GOT3 (cell line): ENCODE results near the gene CLEC7A.

Experiments used
- DNase-seq: peaks from one replicate; lab custom pipeline; 2025; ENCODE audit warnings: mixed read lengths; lab: John Stamatoyannopoulos, UW

CLEC7A gene

GRCh38 chr12:10140001-10140400 lies 10.0 kb upstream of the CLEC7A start:
- DNase-seq: no peak

- DNase-seq: no peak
Measured at GRCh38 chr12:10136637-10137205, 6.7 kb upstream of the CLEC7A start.

GRCh38 chr12:10135126-10135525 lies 5.1 kb upstream of the CLEC7A start:
- DNase-seq: no peak

GRCh38 chr12:10132850-10133370 lies 2.9 kb upstream of the CLEC7A start:
- no peak for DNase-seq

GRCh38 chr12:10131111-10131690 lies 1.2 kb upstream of the CLEC7A start:
- no peak for DNase-seq

GRCh38 chr12:10128687-10129086 lies 1.3 kb downstream of the CLEC7A start:
- no peak for DNase-seq

GRCh38 chr12:10126413-10126812 lies 3.6 kb downstream of the CLEC7A start:
- DNase-seq: no peak

GRCh38 chr12:10122689-10123088 lies 7.3 kb downstream of the CLEC7A start:
- no peak for DNase-seq

GRCh38 chr12:10121278-10121677 lies 8.7 kb downstream of the CLEC7A start:
- DNase-seq: no peak

- no peak for DNase-seq
Measured at GRCh38 chr12:10119066-10119465, 10.9 kb downstream of the CLEC7A start.

- no peak for DNase-seq
Measured at GRCh38 chr12:10115890-10116289, 14.1 kb downstream of the CLEC7A start.

GRCh38 chr12:10115311-10115710 lies 14.7 kb downstream of the CLEC7A start:
- DNase-seq: no peak

- no peak for DNase-seq
Measured at GRCh38 chr12:10113920-10114319, 16.1 kb downstream of the CLEC7A start.

- DNase-seq: no peak
Measured at GRCh38 chr12:10113075-10113474, 16.9 kb downstream of the CLEC7A start.

- no peak for DNase-seq
Measured at GRCh38 chr12:10111451-10111850, 18.5 kb downstream of the CLEC7A start.

- no peak for DNase-seq
Measured at GRCh38 chr12:10110256-10110844, 19.6 kb downstream of the CLEC7A start.

- DNase-seq: no peak
Measured at GRCh38 chr12:10102322-10102721, 27.7 kb downstream of the CLEC7A start.

GRCh38 chr12:10101648-10102220 lies 28.3 kb downstream of the CLEC7A start:
- no peak for DNase-seq

- DNase-seq: no peak
Measured at GRCh38 chr12:10101042-10101579, 28.9 kb downstream of the CLEC7A start.

GRCh38 chr12:10098791-10099190 lies 31.2 kb downstream of the CLEC7A start, which contains the start of gene CLEC1A:
TSS of gene CLEC1A (minus strand) at chr12:10098985. CDS start at chr12:10098922, 63 bp downstream.
- no peak for DNase-seq

- no peak for DNase-seq
Measured at GRCh38 chr12:10097521-10097920, 32.5 kb downstream of the CLEC7A start.

- DNase-seq: no peak
Measured at GRCh38 chr12:10095971-10096370, 34.0 kb downstream of the CLEC7A start.
